HG02884 (cell line): Measurements from ENCODE around the gene SNX30.
"Not testable (repeated sequence)": the region's sequence is repeated elsewhere in the genome, so short reads cannot be mapped to it uniquely, and the experiment has no call there.

ENCODE experiments used
- ATAC-seq: cut with Tn5 transposase; IDR thresholded peaks from one replicate; pipeline ENCODE4 v1.9.1; 2021; ENCODE audit warnings: mild to moderate bottlenecking, moderate library complexity; ENCODE audit not compliant: unreplicated experiment

SNX30 gene

GRCh38 chr9:112750016-112750763, at the start of gene SNX30:
SNX30 (plus strand) TSS chr9:112750760; CDS start chr9:112751002, 242 bp downstream.
- peak; percentile 52 for ATAC-seq

GRCh38 chr9:112703304-112703703, 47.3 kb upstream of the SNX30 start:
- no peak for ATAC-seq

GRCh38 chr9:112705768-112706427, 44.7 kb upstream of the SNX30 start:
- ATAC-seq = no peak

DNA sequence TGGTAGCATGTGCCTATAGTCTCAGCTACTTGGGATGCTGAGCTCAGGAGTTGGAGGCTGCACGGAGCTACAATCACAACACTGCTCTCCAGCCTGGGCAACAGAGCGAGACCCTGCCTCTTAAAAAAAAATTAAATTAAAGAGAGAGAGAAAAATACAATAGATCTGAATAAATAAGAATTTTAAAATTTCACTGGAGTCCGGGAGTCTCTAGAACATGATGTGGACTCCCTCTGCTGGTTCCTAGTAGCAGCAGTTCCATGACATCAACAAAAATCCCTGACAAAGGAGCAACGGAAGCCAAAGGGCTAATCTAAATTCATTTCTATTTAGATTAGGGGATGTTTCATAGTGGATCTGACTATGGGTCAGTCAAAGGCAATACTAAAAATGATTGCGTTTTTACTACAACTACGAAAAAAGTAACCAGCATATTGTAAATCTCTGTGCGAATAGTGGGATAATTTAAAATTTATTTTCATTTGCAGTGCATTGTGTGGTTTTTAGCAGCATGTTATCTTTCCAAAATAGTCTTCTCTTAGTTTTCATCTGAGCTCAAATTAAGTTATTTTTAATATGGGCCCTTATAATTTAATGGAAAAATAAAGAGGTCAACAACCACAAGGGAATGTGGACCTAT, 39.4 kb upstream of the SNX30 start:
- ATAC-seq = no peak

GRCh38 chr9:112712678-112713077, 37.9 kb upstream of the SNX30 start:
- no peak for ATAC-seq

- ATAC-seq = peak; percentile 83
These were observed 32.8 kb upstream of the SNX30 start, which contains the start of gene INIP for GRCh38 chr9:112717661-112718331. INIP (minus strand) TSS chr9:112718117; CDS start chr9:112716485, 1,632 bp downstream.

- no peak for ATAC-seq
These were observed 31.3 kb upstream of the SNX30 start for GRCh38 chr9:112719241-112719691.

DNA sequence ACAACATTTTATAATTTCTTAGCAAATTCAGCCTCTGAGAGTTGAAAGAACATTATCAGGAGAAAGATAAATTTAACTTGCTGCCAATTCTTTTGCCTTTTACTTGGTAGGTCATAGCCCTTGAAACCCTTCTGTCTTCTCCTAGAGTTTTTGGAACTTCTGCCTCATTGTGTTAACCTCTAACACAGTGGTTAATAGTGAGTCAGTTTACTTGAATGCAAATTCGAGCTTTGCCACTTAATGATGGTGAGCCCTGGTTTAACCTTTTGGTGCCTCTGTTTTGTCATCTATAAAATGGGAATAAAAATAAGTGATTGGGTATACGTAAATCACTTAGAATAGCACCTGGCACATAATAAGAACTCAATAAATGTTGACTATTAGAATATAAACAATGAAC, 30.9 kb upstream of the SNX30 start:
- ATAC-seq = no peak

DNA sequence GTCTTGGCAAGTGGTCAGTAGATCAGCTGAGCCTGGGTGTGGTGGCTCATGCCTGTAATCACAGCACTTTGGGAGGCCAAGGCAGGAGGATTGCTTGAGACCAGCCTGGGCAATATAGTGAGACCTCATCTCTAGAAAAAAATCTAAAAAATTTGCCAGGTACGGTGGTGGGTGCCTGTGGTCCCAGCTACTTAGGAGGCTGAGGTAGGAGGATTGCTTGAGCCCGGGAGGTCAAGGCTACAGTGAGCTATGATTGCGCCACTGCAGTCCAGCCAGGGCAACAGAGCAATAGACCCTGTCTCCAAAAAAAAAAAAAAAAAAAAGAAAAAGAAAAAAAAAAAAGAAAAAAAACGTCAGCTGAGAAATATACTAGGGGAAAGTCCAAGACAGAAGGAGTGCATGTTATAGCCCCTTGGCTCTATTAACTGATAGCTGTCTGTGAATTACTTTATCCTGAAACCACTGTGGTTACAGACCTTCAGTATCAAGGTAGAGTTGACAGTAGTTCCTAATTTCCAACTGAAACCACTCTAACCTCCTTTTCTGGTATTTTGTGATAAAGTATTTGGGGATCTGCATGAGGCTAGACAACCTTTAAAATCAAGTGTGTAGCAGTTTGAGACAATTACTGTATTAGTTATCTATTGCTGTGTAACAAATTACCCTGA, 30.3 kb upstream of the SNX30 start:
- ATAC-seq = no peak

- not testable (repeated sequence) for ATAC-seq
These were observed 27.8 kb upstream of the SNX30 start for GRCh38 chr9:112722749-112723148.

GRCh38 chr9:112725961-112726360, 24.6 kb upstream of the SNX30 start:
- no peak for ATAC-seq

DNA sequence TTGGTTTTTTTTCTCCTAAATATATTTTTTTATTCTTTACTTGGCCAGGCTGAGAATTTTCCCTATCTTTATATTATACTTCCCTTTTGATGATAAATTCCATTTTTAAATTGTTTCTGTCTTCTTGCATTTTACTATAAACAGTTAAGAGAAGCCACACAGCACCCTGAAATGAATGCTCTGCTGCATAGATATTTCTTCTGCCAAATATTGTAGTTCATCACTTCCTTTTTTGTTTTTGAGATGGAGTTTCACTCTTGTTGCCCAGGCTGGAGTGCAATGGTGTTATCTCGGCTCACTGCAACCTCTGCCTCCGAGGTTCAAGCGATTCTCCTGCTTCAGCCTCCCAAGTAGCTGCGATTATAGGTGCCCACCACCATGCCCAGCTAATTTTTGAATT, 24.1 kb upstream of the SNX30 start:
- peak; percentile 50 for ATAC-seq

GRCh38 chr9:112728401-112728800, 22.2 kb upstream of the SNX30 start:
- ATAC-seq = no peak

- no peak for ATAC-seq
These were observed 18.6 kb upstream of the SNX30 start for GRCh38 chr9:112731971-112732370.

- no peak for ATAC-seq
These were observed 15.7 kb upstream of the SNX30 start for GRCh38 chr9:112734892-112735291.

DNA sequence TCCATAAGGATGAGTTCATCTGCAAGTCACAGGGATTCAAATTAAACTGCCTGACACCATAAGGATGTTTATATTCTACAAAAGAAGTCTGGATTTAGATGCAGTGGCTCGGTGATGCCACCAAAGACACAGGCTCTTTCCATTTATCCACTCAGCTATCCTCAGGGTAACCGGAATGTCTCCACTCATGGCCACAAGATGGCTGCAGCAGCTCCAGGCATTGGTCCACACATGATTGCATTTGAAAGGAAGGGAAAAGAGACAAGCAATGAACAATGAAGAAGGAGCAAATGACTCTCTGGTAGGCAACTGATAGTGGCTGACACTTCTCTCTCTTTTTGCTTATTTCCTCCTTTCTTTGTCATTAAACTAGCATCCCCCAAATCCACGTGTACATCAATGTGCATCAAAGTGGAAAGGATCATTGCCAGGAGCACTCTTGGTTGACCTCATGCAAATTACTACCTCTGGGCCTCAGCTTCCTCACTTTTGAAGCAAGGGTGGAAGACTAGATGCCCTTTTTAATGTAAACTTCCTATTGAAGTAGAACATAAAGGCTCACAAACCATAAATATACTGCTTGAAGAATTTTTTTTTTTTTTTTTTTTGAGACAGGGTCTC, 7.2 kb upstream of the SNX30 start:
- ATAC-seq = no peak

DNA sequence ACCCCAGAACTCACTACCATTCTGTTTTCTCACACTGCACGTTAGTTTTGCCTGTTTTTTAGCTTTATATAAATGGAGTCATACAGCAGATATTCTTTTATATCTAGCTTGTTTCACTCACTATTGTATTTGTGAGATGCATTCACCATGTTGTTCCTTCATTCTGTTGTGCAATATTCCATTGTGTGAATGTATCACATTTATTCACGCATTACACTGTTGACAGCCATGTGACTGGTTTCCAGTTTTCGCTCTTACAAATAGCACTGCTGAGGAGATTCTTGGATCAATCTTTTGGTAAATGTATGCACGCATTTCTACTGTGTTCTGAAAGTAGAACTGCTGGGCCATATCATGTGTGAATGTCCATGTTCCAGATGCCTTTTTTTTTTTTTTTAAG, 6.4 kb upstream of the SNX30 start:
- no peak for ATAC-seq

DNA sequence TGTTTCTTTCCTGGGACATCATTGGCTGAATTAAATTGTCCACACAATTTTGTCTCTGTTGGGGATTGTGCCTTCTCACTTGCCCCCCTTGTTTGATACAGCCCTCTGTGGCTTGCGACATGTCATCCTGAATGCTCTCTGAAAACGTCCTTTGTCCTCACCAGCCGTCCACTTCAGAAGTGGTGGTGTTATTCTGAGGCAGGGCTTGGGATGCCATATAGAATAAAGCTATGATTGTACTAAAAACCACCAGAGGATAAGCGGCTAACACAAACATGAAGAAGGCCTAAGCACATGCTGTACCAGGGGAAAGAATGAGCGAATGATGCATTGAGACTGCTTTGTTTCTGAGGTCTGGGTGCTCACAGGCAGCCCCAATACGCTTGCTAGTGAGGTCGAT, 3.5 kb upstream of the SNX30 start:
- ATAC-seq = no peak

DNA sequence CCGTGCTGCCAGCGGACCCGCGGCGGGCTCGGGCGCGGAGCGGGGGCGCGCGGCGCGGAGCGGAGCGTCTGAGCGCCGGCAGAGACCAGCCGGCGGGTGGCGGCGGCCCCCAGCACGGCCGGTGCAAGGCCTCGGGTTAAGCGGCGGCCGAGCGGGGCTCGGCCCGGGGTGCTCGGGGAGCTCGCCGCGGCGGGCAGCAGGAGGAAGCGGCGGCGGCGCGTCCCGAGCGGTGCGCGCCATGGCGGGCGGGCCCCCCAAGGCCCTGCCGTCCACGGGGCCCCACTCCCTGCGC, 150 bp downstream of the SNX30 start:
- ATAC-seq = no peak

- ATAC-seq = peak; percentile 43
These were observed 666 bp downstream of the SNX30 start for GRCh38 chr9:112751056-112751795.
